ENCODE data around the gene KBTBD13. TPM values are rescaled to one million over a fixed set of nuclear protein-coding genes. Genes with fewer than 3 reads are reported as not detected.
"Not testable (repeated sequence)": the region's sequence is repeated elsewhere in the genome, so short reads cannot be mapped to it uniquely, and the experiment has no call there.

KBTBD13 gene
- total and polyA plus RNA-seq, 2 experiments from 2014 or later = not detected

DNA sequence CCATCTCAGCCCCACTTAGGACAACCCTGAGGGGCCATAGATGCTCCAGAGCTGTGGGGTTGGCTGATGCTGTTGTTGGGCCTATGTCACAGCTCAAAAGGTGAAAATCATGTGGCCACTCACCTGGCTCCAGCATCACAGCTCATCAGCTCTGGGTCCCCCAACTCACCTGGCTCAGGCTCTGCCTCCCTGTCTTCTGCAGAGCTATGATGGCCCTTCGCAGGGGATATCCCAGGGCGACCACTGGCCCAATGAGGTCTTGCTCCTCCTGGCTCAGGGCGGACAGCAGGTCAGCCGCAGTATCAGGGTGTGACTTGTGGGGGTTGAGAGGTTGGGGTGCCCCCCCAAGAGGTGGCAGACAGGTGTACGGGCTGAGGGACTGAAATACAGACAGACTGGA is 22.8 kb downstream of the KBTBD13 start (continued):
- TF ChIP-seq, protein P1, sequence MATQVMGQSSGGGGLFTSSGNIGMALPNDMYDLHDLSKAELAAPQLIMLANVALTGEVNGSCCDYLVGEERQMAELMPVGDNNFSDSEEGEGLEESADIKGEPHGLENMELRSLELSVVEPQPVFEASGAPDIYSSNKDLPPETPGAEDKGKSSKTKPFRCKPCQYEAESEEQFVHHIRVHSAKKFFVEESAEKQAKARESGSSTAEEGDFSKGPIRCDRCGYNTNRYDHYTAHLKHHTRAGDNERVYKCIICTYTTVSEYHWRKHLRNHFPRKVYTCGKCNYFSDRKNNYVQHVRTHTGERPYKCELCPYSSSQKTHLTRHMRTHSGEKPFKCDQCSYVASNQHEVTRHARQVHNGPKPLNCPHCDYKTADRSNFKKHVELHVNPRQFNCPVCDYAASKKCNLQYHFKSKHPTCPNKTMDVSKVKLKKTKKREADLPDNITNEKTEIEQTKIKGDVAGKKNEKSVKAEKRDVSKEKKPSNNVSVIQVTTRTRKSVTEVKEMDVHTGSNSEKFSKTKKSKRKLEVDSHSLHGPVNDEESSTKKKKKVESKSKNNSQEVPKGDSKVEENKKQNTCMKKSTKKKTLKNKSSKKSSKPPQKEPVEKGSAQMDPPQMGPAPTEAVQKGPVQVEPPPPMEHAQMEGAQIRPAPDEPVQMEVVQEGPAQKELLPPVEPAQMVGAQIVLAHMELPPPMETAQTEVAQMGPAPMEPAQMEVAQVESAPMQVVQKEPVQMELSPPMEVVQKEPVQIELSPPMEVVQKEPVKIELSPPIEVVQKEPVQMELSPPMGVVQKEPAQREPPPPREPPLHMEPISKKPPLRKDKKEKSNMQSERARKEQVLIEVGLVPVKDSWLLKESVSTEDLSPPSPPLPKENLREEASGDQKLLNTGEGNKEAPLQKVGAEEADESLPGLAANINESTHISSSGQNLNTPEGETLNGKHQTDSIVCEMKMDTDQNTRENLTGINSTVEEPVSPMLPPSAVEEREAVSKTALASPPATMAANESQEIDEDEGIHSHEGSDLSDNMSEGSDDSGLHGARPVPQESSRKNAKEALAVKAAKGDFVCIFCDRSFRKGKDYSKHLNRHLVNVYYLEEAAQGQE (IDR thresholded peaks at IDR 0.05; ENCODE audit: unreplicated experiment) = no peak
- TF ChIP-seq JUNB (IDR thresholded peaks at IDR 0.05; ENCODE audit: unreplicated experiment) (no peak), ZNF114 (CRISPR knock-in tag; IDR thresholded peaks at IDR 0.05) (no peak), EZH2phosphoT487 (IDR thresholded peaks at IDR 0.05; ENCODE audit: unreplicated experiment) (no peak)

DNA sequence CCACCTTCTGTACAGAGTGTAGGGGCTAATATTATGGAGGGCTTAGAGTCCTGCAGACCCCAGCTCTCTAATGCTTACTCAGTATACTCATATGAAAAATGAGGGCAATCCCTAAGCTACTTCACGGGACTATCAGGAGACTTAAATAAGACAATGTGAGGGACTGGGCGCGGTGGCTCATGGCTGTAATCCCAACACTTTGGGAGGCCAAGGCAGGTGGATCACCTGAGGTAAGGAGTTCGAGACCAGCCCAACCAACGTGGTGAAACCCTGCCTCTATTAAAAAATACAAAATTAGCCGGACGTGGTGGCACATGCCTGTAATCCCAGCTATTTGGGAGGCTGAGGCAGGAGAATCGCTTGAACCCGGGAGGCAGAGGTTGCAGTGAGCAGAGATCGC is 23.3 kb downstream of the KBTBD13 start:
- H3K4me1 ChIP-seq (ENCODE audit: insufficient read depth); H3K79me2 ChIP-seq (replicated peaks; ENCODE audit: insufficient read depth); H3F3A ChIP-seq (replicated peaks; ENCODE audit: low read depth); H3K9me3 Mint-ChIP-seq; H4K20me1 ChIP-seq (replicated peaks; ENCODE audit: insufficient read depth); ATAC-seq; H3K36me3 ChIP-seq (ENCODE audit: insufficient read depth); H3K4me2 ChIP-seq; H3K4me3 Mint-ChIP-seq; H3K27ac Mint-ChIP-seq; H3K4me1 Mint-ChIP-seq; H3K27ac ChIP-seq (ENCODE audit: low read depth); H3K4me3 ChIP-seq; DNase-seq (ENCODE audit: low spot score); H3K9me2 ChIP-seq (ENCODE audit: insufficient read depth); H2AFZ ChIP-seq; H3K36me3 Mint-ChIP-seq (ENCODE audit: low read depth): not testable (repeated sequence)
- H3K27me3 Mint-ChIP-seq (ENCODE audit: insufficient read depth, low read depth, poor library complexity) = peaks cover 16% of the 10 kb centered on the region
- H3K27me3 ChIP-seq (ENCODE audit: insufficient read depth) = peaks cover 13% of the 10 kb centered on the region

DNA sequence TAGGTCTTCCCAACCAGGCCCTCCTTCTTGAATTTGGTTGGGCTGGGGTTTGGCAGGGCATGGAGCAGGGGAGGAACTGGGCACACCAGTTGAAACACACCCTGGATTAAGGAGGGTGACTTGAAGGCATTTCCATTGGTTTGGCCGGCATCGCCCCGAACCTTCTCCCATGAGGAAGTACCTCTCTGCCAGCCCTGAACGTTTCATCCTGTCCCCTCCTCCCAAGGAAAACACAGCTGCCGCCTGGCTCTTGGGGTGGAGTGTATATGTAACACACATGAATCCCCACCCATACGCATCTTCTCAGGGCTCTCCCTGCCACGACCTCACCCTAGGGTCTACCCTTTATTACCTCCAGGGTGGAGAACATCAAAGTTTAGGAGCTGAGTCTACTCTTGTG is 23.9 kb downstream of the KBTBD13 start:
- Histone ChIP-seq H3K4me2 (no peak overlapping the region), H3F3A (replicated peaks; ENCODE audit: low read depth) (no peaks in the 10 kb centered on the region), H3K79me2 (replicated peaks; ENCODE audit: insufficient read depth) (no peaks in the 10 kb centered on the region), H3K36me3 (ENCODE audit: insufficient read depth) (no peaks in the 10 kb centered on the region), H4K20me1 (replicated peaks; ENCODE audit: insufficient read depth) (no peaks in the 10 kb centered on the region; the same call in 1 of the 2 replicates), H2AFZ (no peak overlapping the region), H3K27me3 (ENCODE audit: insufficient read depth) (peaks cover 13% of the 10 kb centered on the region), H3K4me3 (no peak overlapping the region), H3K4me1 (ENCODE audit: insufficient read depth) (peaks cover 5% of the 10 kb centered on the region; the same call in 1 of the 2 replicates), H3K9me2 (ENCODE audit: insufficient read depth) (no peaks in the 10 kb centered on the region), H3K27ac (ENCODE audit: low read depth) (no peak overlapping the region)
- ATAC-seq = no peak
- no peak for DNase-seq (ENCODE audit: low spot score)
- H3K9me3 Mint-ChIP-seq = no peaks in the 10 kb centered on the region
- no peak overlapping the region for H3K27ac Mint-ChIP-seq
- peaks cover 4% of the 10 kb centered on the region; the same call in 1 of the 3 replicates for H3K4me1 Mint-ChIP-seq
- no peak overlapping the region for H3K4me3 Mint-ChIP-seq
- no peaks in the 10 kb centered on the region for H3K36me3 Mint-ChIP-seq (ENCODE audit: low read depth)
- H3K27me3 Mint-ChIP-seq (ENCODE audit: insufficient read depth, low read depth, poor library complexity) = peaks cover 17% of the 10 kb centered on the region
- TF ChIP-seq, protein P2, sequence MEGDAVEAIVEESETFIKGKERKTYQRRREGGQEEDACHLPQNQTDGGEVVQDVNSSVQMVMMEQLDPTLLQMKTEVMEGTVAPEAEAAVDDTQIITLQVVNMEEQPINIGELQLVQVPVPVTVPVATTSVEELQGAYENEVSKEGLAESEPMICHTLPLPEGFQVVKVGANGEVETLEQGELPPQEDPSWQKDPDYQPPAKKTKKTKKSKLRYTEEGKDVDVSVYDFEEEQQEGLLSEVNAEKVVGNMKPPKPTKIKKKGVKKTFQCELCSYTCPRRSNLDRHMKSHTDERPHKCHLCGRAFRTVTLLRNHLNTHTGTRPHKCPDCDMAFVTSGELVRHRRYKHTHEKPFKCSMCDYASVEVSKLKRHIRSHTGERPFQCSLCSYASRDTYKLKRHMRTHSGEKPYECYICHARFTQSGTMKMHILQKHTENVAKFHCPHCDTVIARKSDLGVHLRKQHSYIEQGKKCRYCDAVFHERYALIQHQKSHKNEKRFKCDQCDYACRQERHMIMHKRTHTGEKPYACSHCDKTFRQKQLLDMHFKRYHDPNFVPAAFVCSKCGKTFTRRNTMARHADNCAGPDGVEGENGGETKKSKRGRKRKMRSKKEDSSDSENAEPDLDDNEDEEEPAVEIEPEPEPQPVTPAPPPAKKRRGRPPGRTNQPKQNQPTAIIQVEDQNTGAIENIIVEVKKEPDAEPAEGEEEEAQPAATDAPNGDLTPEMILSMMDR (conservative IDR thresholded peaks at IDR 0.05; ENCODE audit: low read depth in 2 of 2) = no peak
- TF ChIP-seq POLR2AphosphoS5 (IDR thresholded peaks at IDR 0.05; ENCODE audit: low read depth) = no peak
- TF ChIP-seq, protein P3, sequence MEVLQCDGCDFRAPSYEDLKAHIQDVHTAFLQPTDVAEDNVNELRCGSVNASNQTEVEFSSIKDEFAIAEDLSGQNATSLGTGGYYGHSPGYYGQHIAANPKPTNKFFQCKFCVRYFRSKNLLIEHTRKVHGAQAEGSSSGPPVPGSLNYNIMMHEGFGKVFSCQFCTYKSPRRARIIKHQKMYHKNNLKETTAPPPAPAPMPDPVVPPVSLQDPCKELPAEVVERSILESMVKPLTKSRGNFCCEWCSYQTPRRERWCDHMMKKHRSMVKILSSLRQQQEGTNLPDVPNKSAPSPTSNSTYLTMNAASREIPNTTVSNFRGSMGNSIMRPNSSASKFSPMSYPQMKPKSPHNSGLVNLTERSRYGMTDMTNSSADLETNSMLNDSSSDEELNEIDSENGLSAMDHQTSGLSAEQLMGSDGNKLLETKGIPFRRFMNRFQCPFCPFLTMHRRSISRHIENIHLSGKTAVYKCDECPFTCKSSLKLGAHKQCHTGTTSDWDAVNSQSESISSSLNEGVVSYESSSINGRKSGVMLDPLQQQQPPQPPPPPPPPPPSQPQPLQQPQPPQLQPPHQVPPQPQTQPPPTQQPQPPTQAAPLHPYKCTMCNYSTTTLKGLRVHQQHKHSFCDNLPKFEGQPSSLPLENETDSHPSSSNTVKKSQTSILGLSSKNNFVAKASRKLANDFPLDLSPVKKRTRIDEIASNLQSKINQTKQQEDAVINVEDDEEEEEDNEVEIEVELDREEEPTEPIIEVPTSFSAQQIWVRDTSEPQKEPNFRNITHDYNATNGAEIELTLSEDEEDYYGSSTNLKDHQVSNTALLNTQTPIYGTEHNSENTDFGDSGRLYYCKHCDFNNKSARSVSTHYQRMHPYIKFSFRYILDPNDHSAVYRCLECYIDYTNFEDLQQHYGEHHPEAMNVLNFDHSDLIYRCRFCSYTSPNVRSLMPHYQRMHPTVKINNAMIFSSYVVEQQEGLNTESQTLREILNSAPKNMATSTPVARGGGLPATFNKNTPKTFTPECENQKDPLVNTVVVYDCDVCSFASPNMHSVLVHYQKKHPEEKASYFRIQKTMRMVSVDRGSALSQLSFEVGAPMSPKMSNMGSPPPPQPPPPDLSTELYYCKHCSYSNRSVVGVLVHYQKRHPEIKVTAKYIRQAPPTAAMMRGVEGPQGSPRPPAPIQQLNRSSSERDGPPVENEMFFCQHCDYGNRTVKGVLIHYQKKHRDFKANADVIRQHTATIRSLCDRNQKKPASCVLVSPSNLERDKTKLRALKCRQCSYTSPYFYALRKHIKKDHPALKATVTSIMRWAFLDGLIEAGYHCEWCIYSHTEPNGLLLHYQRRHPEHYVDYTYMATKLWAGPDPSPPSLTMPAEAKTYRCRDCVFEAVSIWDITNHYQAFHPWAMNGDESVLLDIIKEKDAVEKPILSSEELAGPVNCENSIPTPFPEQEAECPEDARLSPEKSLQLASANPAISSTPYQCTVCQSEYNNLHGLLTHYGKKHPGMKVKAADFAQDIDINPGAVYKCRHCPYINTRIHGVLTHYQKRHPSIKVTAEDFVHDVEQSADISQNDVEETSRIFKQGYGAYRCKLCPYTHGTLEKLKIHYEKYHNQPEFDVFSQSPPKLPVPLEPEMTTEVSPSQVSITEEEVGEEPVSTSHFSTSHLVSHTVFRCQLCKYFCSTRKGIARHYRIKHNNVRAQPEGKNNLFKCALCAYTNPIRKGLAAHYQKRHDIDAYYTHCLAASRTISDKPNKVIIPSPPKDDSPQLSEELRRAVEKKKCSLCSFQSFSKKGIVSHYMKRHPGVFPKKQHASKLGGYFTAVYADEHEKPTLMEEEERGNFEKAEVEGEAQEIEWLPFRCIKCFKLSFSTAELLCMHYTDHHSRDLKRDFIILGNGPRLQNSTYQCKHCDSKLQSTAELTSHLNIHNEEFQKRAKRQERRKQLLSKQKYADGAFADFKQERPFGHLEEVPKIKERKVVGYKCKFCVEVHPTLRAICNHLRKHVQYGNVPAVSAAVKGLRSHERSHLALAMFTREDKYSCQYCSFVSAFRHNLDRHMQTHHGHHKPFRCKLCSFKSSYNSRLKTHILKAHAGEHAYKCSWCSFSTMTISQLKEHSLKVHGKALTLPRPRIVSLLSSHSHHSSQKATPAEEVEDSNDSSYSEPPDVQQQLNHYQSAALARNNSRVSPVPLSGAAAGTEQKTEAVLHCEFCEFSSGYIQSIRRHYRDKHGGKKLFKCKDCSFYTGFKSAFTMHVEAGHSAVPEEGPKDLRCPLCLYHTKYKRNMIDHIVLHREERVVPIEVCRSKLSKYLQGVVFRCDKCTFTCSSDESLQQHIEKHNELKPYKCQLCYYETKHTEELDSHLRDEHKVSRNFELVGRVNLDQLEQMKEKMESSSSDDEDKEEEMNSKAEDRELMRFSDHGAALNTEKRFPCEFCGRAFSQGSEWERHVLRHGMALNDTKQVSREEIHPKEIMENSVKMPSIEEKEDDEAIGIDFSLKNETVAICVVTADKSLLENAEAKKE (CRISPR knock-in tag; IDR thresholded peaks at IDR 0.05) = no peak
- no peak for TF ChIP-seq CREB1 (CRISPR knock-in tag; IDR thresholded peaks at IDR 0.05; ENCODE audit: low read depth)
- TF ChIP-seq EZH2 (IDR thresholded peaks at IDR 0.05; ENCODE audit: low read depth, unreplicated experiment) = no peak
- TF ChIP-seq ZNF114 (CRISPR knock-in tag; IDR thresholded peaks at IDR 0.05) = no peak
